ENCODE results near the gene NPDC1.

GRCh38 chr9:137089232-137089947, 43.4 kb upstream of the NPDC1 start:
- TF ChIP-seq, protein P1, sequence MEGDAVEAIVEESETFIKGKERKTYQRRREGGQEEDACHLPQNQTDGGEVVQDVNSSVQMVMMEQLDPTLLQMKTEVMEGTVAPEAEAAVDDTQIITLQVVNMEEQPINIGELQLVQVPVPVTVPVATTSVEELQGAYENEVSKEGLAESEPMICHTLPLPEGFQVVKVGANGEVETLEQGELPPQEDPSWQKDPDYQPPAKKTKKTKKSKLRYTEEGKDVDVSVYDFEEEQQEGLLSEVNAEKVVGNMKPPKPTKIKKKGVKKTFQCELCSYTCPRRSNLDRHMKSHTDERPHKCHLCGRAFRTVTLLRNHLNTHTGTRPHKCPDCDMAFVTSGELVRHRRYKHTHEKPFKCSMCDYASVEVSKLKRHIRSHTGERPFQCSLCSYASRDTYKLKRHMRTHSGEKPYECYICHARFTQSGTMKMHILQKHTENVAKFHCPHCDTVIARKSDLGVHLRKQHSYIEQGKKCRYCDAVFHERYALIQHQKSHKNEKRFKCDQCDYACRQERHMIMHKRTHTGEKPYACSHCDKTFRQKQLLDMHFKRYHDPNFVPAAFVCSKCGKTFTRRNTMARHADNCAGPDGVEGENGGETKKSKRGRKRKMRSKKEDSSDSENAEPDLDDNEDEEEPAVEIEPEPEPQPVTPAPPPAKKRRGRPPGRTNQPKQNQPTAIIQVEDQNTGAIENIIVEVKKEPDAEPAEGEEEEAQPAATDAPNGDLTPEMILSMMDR (IDR thresholded peaks at IDR 0.05) = no peak
- TF ChIP-seq POLR2AphosphoS5 (IDR thresholded peaks at IDR 0.05) = no peak

Data from breast epithelium (tissue), 3 donors.